COLO829 (cell line): ENCODE measurements around the gene CDC42BPA.
"Not testable (repeated sequence)": the region's sequence is repeated elsewhere in the genome, so short reads cannot be mapped to it uniquely, and the experiment has no call there.

Source experiments
- DNase-seq: peaks from one replicate; pipeline ENCODE4 v3.0.0; 2012; ENCODE audit warnings: low spot score

Gene CDC42BPA

DNA sequence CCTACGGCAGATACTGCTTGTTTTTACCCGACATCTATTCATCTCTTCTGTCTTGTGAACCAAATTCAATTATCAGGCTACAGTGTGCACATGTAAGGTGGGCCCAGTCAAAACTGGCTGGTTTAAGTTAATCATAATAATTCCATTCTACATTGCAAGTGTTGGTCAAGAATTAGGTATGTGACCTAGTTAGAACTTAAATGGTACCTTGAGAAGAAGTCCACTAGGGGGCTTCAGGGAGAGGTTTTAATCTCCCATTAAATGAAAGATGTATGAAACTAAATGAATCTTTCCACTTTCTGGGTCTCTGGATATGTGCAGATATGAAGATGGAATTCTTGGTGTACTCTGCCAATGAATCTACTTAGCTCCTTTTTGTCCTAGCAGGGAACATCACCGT is 187.1 kb downstream of the CDC42BPA start:
- peak; percentile 19 for DNase-seq

DNA sequence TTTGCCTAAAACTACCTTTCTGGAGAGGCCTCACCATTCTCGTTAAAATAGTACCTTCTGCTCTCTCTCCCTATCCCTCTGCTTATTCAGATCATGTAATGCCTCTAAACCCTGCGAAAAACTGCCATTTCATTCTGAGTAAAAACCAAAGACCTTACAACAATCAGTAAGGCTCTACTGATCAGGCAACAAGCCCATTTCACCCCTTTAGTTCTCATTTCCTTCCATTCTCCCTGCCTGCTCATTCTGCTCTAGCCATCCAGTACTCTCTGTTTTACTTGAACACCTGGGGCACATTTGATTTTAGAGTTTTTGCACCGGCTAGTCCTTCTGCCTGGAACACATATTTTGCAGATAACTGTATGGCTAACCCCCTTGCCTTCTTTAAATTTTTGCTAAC is 190.4 kb downstream of the CDC42BPA start:
- no peak for DNase-seq

DNA sequence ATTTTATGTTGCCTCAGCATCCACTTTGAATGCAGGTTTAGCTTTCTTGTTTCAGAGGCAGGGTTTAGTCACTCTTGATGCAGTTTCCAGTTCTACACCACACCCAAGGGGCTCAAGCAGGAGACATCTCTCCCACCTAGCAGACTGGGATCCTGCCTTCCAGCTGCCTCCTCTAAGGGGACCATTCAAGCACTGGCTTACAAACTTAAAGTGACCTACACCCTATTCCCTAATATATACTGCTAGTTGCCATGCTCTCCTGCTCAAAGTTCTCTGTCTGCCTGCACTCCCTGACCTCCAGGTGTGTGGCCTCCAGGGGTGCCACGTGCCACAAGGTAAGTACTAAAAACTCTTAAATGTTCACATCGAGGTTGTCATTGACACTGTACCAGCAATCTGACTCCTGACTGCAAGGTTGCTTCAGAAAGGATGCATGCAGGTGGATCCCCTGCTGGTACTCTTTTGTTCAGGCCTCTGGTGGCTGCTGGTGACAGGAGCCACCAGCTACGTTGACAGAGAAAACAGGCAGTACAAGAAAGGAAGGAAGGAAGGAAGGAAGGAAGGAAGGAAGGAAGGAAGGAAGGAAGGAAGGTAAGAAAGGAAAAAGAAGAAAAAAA is 192.3 kb downstream of the CDC42BPA start:
- DNase-seq, result no peak

DNA sequence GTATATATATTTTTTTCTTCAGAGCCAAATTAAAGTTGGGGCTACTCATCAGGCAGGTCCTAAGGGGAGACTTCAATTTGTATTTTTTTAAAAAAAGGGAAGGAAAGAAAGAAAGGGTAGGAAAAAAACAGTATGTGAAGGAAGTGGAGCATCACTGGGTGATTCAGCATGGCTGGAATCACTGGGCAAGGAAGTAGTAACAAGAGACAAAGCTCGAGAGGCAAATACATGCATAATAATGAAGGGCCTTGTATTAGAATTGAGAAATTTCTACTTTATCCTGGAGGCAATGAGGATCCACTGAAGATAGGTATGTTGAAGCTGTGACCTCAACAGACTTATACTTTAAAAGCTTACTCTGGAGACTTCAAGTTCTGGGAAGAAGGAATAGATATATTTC is 193.8 kb downstream of the CDC42BPA start:
- peak; percentile 28 for DNase-seq

- no peak for DNase-seq
Measured at GRCh38 chr1:227120826-227121225, 197.5 kb downstream of the CDC42BPA start.

DNA sequence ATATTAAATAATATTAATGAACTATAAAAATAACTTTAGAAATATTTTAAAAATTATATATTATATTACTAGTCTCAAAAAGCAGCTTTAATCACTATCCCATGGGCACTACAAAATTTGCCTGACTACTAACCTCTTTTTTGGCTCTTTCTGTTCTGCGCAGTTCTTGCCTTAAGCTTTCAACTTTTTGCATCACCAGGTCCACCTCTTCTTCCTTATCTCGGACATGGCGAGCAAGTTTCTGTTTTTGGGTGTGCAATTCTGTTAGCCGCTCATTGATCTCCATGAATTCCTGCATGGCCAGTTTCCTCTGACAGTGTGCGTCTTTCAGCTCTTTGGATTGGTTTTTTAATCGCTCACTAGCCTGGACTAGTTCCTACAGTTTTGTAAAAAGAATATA is 205.8 kb downstream of the CDC42BPA start:
- no peak for DNase-seq

- no peak for DNase-seq
Measured at GRCh38 chr1:227111782-227112181, 206.5 kb downstream of the CDC42BPA start.

DNA sequence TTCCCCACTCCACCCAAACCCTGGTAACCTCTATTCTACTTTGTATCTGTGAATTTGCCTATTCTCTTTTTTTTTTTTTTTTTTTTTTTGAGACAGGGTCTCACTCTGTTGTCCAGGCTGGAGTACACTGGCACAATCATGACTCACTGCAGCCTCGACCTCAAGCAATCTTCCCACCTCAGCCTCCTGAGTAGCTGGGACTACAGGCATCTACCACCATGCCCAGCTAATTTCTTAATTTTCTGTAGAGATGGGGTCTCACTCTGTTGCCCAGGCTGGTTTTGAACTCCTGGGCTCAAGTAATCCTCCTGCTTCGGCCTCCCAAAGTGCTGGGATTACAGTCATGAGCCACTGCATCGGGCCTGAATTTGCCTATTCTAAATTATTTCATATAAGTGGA is 213.0 kb downstream of the CDC42BPA start:
- DNase-seq, result not testable (repeated sequence)

GRCh38 chr1:227102056-227102455 is 216.2 kb downstream of the CDC42BPA start:
- DNase-seq, result no peak

DNA sequence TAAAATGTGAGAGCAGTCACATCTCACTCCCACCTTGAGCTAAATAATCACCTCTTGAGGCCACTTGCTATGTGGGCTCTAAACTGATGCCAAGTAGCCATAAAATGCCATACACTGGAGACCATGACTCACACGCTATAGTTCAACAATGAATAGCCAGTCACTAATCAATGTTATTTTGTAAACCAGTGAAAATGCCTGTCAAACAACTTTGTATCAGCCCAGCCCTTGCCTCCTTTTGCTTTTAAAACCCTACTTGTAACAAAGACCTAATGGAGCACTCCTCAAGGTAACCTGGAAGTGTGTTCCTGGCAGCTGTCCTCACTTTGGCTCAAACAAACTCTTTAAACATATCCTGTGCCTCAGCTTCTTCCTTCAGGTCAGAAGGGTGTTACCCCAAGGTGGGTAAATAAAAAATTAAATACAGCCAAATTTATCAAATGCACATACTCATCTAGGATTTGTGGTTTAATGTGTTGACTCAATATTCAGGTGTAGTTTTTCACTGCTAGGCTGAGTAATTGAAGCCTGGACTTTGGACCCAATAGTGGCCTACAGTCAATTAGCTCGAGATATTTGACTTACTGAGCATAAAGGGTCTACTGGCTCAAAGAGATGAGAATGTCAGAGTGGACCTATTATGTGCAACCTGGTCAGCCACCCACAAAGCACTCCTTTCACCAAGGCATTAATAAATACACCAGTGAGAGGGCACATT is 223.9 kb downstream of the CDC42BPA start:
- DNase-seq, result no peak

GRCh38 chr1:227093309-227093708 is 225.0 kb downstream of the CDC42BPA start:
- no peak for DNase-seq

- DNase-seq, result no peak
Measured at GRCh38 chr1:227092069-227092468, 226.2 kb downstream of the CDC42BPA start.

GRCh38 chr1:227086636-227087035 is 231.7 kb downstream of the CDC42BPA start:
- DNase-seq, result no peak

- no peak for DNase-seq
Measured at GRCh38 chr1:227082999-227083746, 235.1 kb downstream of the CDC42BPA start.

DNA sequence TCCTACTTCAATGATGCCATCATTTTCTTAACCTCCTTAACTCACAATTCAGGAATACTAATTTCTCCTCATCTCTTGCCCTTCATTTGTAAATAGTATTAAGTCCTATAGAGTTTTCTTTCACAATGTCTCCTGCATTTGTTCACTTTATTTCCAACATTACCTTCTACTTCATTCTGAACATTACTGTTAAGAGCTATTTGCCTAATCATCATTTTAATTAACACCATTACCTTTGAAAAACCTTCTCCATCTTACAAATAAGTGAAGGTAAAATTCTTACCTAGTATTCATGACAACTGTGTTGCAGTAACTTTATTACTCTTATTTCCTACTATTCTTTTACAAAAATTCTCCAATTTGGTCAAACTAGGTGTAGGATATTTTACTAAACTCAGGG is 240.5 kb downstream of the CDC42BPA start:
- no peak for DNase-seq

GRCh38 chr1:227073786-227074185 is 244.5 kb downstream of the CDC42BPA start:
- DNase-seq, result no peak

GRCh38 chr1:227072991-227073390 is 245.3 kb downstream of the CDC42BPA start:
- peak; percentile 5 for DNase-seq

GRCh38 chr1:227071895-227072587 is 246.3 kb downstream of the CDC42BPA start:
- DNase-seq, result no peak

DNA sequence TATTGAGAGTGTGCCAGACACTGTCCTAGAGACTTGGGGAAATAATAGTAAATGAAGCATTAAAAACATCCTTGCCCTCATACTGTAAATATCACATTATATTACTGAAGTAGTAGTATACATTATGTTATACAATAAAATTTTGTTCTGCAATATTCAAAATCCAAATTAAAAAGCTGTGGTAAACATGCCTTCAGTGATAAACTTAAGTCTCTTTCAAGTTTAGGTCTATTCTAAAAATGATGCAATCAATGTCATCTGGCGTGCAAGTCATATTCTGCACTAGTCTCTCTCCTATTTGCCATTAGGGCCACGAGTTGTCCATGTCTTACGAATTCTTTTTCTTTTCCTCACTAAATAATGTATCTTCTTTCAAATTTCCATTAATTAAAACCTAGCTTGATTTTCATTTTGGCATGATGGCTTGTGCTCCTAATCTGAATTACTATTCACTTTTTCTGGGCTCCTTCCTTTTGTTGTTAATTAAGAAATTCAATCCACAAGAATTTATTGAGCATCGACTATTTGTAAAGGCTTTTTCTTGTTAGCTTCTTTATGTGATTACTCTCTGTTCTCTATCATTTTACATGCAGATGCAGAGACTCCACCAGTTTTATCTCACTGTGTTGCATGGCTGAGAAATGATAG is 247.5 kb downstream of the CDC42BPA start:
- no peak for DNase-seq

DNA sequence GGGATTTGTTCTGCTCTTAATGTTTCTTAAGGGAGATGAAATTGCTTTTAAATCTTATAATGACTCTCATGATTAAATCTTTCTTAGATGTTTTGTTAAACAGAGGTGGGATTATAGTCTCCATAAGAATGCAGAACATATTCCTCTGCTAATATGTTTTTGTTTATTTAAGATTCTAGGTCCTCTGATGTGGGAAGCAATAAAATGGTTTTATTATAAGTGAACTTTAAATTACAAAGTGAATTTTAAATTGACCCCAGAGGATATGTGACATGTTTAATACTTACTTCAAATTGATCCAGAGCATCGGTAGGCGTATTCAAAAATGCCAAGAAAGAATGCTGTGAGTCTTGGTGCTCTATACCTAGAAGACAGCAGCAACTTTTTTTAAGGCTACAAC is 248.8 kb downstream of the CDC42BPA start:
- no peak for DNase-seq

GRCh38 chr1:227068883-227069282 is 249.4 kb downstream of the CDC42BPA start:
- no peak for DNase-seq

DNA sequence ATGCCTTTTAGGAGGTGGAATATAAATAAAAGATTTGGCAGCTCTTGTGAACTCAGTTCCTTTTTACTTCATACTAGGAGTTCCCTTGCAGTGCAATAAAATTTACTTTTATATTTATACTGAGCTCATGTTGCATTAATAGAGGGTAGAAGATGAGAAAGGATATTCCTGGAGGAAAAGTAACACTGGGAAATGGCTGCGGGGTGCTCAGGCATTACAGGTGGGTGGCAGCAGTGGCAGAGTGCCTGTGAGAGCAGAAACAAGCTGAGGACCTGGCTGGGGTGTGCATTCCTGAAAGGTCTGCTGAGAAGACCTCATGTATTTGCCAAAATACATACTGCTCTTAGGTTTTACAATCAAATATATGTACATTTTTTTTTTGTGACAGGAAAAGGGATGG is 251.3 kb downstream of the CDC42BPA start:
- no peak for DNase-seq
